HepG2 (cell line): Measurements from ENCODE around the gene CERS5. TPM values are rescaled to one million over a fixed set of nuclear protein-coding genes. Genes with fewer than 3 reads are reported as not detected.

Source experiments
- EZH2 ChIP-seq: conservative IDR thresholded peaks from 2 replicates; pipeline ENCODE4 v1.6.1; 2012; ENCODE audit warnings: mild to moderate bottlenecking, low read depth, low read length, moderate library complexity
- NR1H2 ChIP-seq: sonication (generic); formaldehyde crosslinking; IDR thresholded peaks from 2 replicates; pipeline ENCODE4 v1.8.1; 2022; ENCODE audit warnings: low read depth, missing genetic modification reagents, borderline replicate concordance
- NR2C2 ChIP-seq: sonication (generic); formaldehyde crosslinking; IDR thresholded peaks from 2 replicates; pipeline ENCODE4 v1.4.0; 2020; ENCODE audit warnings: missing genetic modification reagents, mild to moderate bottlenecking, moderate library complexity, borderline replicate concordance
- PTBP1 ChIP-seq: fragments of 200-400 bp; formaldehyde crosslinking; IDR thresholded peaks from 2 replicates; pipeline ENCODE4 v1.6.1; 2018; ENCODE audit warnings: low read length, low read depth; ENCODE audit not compliant: poor library complexity, severe bottlenecking
- RBFOX2 ChIP-seq: fragments of 200-400 bp; formaldehyde crosslinking; IDR thresholded peaks from 2 replicates; pipeline ENCODE4 v1.6.1; 2017; ENCODE audit warnings: low read depth, mild to moderate bottlenecking, low read length
- RNF2 ChIP-seq: fragments of 450-650 bp; conservative IDR thresholded peaks from 2 replicates; pipeline ENCODE4 v1.6.1; 2016; ENCODE audit warnings: low read depth
- SOX5 ChIP-seq: IDR thresholded peaks from 2 replicates; pipeline ENCODE4 v1.6.1; 2016; ENCODE audit warnings: borderline replicate concordance
- SP5 ChIP-seq: IDR thresholded peaks from 2 replicates; pipeline ENCODE4 v1.6.1; 2016; ENCODE audit warnings: low read depth, borderline replicate concordance
- TFAP4 ChIP-seq: sonication (generic); IDR thresholded peaks from 2 replicates; pipeline ENCODE4 v1.6.1; 2016; ENCODE audit warnings: low read depth, borderline replicate concordance
- ZBTB1 ChIP-seq: sonication (generic); formaldehyde crosslinking; IDR thresholded peaks from 2 replicates; pipeline ENCODE4 v1.4.0; 2020; ENCODE audit warnings: missing genetic modification reagents, borderline replicate concordance
- ZC3H4 ChIP-seq: sonication (generic); formaldehyde crosslinking; IDR thresholded peaks from 2 replicates; pipeline ENCODE4 v1.4.0; 2020; ENCODE audit warnings: missing genetic modification reagents, borderline replicate concordance
- ZNF225 ChIP-seq: sonication (generic); formaldehyde crosslinking; IDR thresholded peaks from 2 replicates; pipeline ENCODE4 v1.4.0; 2020; ENCODE audit warnings: mild to moderate bottlenecking, missing genetic modification reagents
- ZNF3 ChIP-seq: IDR thresholded peaks from 2 replicates; pipeline ENCODE4 v1.7.0; 2017; ENCODE audit warnings: inconsistent platforms
- ZNF33A ChIP-seq: sonication (generic); formaldehyde crosslinking; IDR thresholded peaks from 2 replicates; pipeline ENCODE4 v1.5.1; 2020; ENCODE audit warnings: missing genetic modification reagents, mild to moderate bottlenecking, moderate library complexity, borderline replicate concordance
- ZNF646 ChIP-seq: sonication (generic); formaldehyde crosslinking; IDR thresholded peaks from 2 replicates; pipeline ENCODE4 v1.9.0; 2021; ENCODE audit warnings: mild to moderate bottlenecking, missing genetic modification reagents
- ZNF768 ChIP-seq: sonication (generic); formaldehyde crosslinking; IDR thresholded peaks from 2 replicates; pipeline ENCODE4 v1.4.0; 2020; ENCODE audit warnings: missing genetic modification reagents
- polyA plus RNA-seq, 8 experiments: library from polyadenylated mRNA; depleted of rRNA in 3 of 8; stranded (reverse) in 7 of 8; unstranded in 1 of 8; fragments of >200 nt; fragmentation: Illumina TruSeq in 4 of 8; extraction: Trizol in 4 of 8; gene quantifications; 2 replicates each; pipeline versions ENCODE4 v1.2.1 to v1.2.3, GENCODE V29; 2011 to 2016; ENCODE audit warnings: low read depth in 4 of 8, missing spikeins in 1 of 8, mixed read lengths in 1 of 8; ENCODE audit not compliant: insufficient read depth in 1 of 8
- total RNA-seq, 5 experiments: library from RNA; depleted of rRNA; stranded (reverse); fragments of >200 nt; fragmentation: Illumina TruSeq; extraction: Trizol; gene quantifications; 2 replicates each; pipeline ENCODE4 v1.2.3, GENCODE V29; 2016; ENCODE audit warnings: low read depth in 1 of 5
- TF ChIP-seq, protein P1 (sequence below): IDR thresholded peaks from 2 replicates; pipeline ENCODE4 v1.6.1; 2012; ENCODE audit warnings: low read length, improper control_type of control experiment
- TF ChIP-seq, protein P2 (sequence below): conservative IDR thresholded peaks from 2 replicates; pipeline ENCODE4 v1.6.1; 2018; ENCODE audit warnings: missing genetic modification reagents

CERS5 gene
- total and polyA plus RNA-seq, 2 of the 13 experiments (the other 11 are each of a cell fraction or from before 2014, with no cell fraction given) = 22.3 to 48.8 TPM

GRCh38 chr12:50110127-50110761, 56.9 kb downstream of the CERS5 start (continued):
- TF ChIP-seq ZNF646 (CRISPR knock-in tag) = no peak
- no peak for TF ChIP-seq EZH2
- no peak for TF ChIP-seq ZNF33A (CRISPR knock-in tag)
- 0 out of 2 replicates have a peak, but pooled peaks have one; percentile 18 for TF ChIP-seq SOX5 (CRISPR knock-in tag)
- no peak for TF ChIP-seq ZNF3 (CRISPR knock-in tag)
- TF ChIP-seq, protein P1, sequence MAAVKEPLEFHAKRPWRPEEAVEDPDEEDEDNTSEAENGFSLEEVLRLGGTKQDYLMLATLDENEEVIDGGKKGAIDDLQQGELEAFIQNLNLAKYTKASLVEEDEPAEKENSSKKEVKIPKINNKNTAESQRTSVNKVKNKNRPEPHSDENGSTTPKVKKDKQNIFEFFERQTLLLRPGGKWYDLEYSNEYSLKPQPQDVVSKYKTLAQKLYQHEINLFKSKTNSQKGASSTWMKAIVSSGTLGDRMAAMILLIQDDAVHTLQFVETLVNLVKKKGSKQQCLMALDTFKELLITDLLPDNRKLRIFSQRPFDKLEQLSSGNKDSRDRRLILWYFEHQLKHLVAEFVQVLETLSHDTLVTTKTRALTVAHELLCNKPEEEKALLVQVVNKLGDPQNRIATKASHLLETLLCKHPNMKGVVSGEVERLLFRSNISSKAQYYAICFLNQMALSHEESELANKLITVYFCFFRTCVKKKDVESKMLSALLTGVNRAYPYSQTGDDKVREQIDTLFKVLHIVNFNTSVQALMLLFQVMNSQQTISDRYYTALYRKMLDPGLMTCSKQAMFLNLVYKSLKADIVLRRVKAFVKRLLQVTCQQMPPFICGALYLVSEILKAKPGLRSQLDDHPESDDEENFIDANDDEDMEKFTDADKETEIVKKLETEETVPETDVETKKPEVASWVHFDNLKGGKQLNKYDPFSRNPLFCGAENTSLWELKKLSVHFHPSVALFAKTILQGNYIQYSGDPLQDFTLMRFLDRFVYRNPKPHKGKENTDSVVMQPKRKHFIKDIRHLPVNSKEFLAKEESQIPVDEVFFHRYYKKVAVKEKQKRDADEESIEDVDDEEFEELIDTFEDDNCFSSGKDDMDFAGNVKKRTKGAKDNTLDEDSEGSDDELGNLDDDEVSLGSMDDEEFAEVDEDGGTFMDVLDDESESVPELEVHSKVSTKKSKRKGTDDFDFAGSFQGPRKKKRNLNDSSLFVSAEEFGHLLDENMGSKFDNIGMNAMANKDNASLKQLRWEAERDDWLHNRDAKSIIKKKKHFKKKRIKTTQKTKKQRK = no peak
- TF ChIP-seq RNF2 = no peak
- no peak for TF ChIP-seq ZNF768
- TF ChIP-seq, protein P2, sequence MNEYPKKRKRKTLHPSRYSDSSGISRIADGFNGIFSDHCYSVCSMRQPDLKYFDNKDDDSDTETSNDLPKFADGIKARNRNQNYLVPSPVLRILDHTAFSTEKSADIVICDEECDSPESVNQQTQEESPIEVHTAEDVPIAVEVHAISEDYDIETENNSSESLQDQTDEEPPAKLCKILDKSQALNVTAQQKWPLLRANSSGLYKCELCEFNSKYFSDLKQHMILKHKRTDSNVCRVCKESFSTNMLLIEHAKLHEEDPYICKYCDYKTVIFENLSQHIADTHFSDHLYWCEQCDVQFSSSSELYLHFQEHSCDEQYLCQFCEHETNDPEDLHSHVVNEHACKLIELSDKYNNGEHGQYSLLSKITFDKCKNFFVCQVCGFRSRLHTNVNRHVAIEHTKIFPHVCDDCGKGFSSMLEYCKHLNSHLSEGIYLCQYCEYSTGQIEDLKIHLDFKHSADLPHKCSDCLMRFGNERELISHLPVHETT (CRISPR knock-in tag) = peak; percentile 9; the same call in 1 of the 2 replicates
- peak; percentile 41; the same call in 1 of the 2 replicates for TF ChIP-seq SP5
- no peak for TF ChIP-seq RBFOX2
- no peak for TF ChIP-seq PTBP1
- no peak for TF ChIP-seq ZC3H4 (CRISPR knock-in tag)
- no peak for TF ChIP-seq NR1H2 (CRISPR knock-in tag)
- TF ChIP-seq TFAP4 = peak; percentile 81; the same call in 1 of the 2 replicates
- TF ChIP-seq ZNF225 (CRISPR knock-in tag) = no peak
- no peak for TF ChIP-seq NR2C2 (CRISPR knock-in tag)
- TF ChIP-seq ZBTB1 = no peak
